A673 (cell line): ENCODE measurements around the gene LTA. TPM values are rescaled to one million over a fixed set of nuclear protein-coding genes. Genes with fewer than 3 reads are reported as not detected.
A peak's percentile ranks its signal among the peaks of the same experiment; 100 is the strongest.

Experiments
- BruUV-seq: library from RNA; stranded (reverse); fragments of 400-500 nt; replicated peaks from 2 replicates; lab custom pipeline; 2021; lab: Mats Ljungman, UMichigan
- CTCF ChIA-PET: fragments of 300-600 bp; sonication (Branson Sonifier 250); formaldehyde crosslinking; loops from one replicate; lab custom pipeline; 2022; ENCODE audit warnings: antibody characterized with exemption; lab: Charles Lee
- POLR2A ChIA-PET: fragments of 300-600 bp; sonication (Branson Sonifier 250); formaldehyde crosslinking; loops from one replicate; lab custom pipeline; 2022; ENCODE audit warnings: antibody characterized with exemption; ENCODE audit not compliant: low non-redundant PET; lab: Charles Lee
- DNase-seq: peaks from one replicate; pipeline ENCODE4 v3.0.0-alpha.2; 2015; ENCODE audit warnings: low spot score
- H3K27ac ChIP-seq: fragments of 200-600 bp; sonication (generic); 2 replicates; pipeline ENCODE4 v1.5.1; 2016; ENCODE audit warnings: mixed run types, low read depth, mild to moderate bottlenecking, mixed read lengths, antibody characterized with exemption, low read length; ENCODE audit not compliant: poor library complexity, severe bottlenecking
- H3K27me3 ChIP-seq: fragments of 200-600 bp; sonication (generic); replicated peaks from 2 replicates; pipeline ENCODE4 v1.6.1; 2017; ENCODE audit warnings: mixed run types, low read depth, mild to moderate bottlenecking, mixed read lengths, antibody characterized with exemption, low read length; ENCODE audit not compliant: insufficient read depth, poor library complexity
- H3K36me3 ChIP-seq: fragments of 200-600 bp; sonication (generic); 2 replicates; pipeline ENCODE4 v1.6.1; 2016; ENCODE audit warnings: mixed run types, mild to moderate bottlenecking, mixed read lengths, antibody characterized with exemption, low read length; ENCODE audit not compliant: insufficient read depth, poor library complexity, severe bottlenecking
- H3K4me1 ChIP-seq: fragments of 200-600 bp; sonication (generic); 2 replicates; pipeline ENCODE4 v1.6.1; 2017; ENCODE audit warnings: mixed run types, mild to moderate bottlenecking, mixed read lengths, antibody characterized with exemption, low read length; ENCODE audit not compliant: insufficient read depth, poor library complexity, severe bottlenecking
- H3K4me3 ChIP-seq: fragments of 200-600 bp; sonication (generic); 2 replicates; pipeline ENCODE4 v1.5.1; 2016; ENCODE audit warnings: low read depth, mixed run types, mild to moderate bottlenecking, mixed read lengths, low read length; ENCODE audit not compliant: poor library complexity, severe bottlenecking
- H3K9me3 ChIP-seq: fragments of 200-600 bp; sonication (generic); 2 replicates; pipeline ENCODE4 v1.6.1; 2016; ENCODE audit warnings: mixed run types, low read depth, mild to moderate bottlenecking, mixed read lengths, antibody characterized with exemption, low read length; ENCODE audit not compliant: poor library complexity, severe bottlenecking
- EZH2 ChIP-seq: fragments of 200-600 bp; sonication (generic); IDR thresholded peaks from 2 replicates; pipeline ENCODE4 v1.6.1; 2017; ENCODE audit warnings: borderline replicate concordance, low read depth, mild to moderate bottlenecking, mixed read lengths, antibody characterized with exemption, low read length; ENCODE audit not compliant: poor library complexity, severe bottlenecking
- intact Hi-C: fragments of 100-400 bp; cut with micrococcal nuclease; formaldehyde crosslinking; loops from one replicate; pipeline ENCODE4 v1.10.0; 2022; ENCODE audit not compliant: unreplicated experiment
- total RNA-seq: library from RNA; stranded (reverse); gene quantifications from 2 replicates; pipeline ENCODE4 v1.2.3, GENCODE V29; 2021
- TF ChIP-seq, protein P1 (sequence below): fragments of 300-800, 200-600 bp; sonication (generic); conservative IDR thresholded peaks from 2 replicates; pipeline ENCODE4 v1.5.1; 2017; ENCODE audit warnings: low read depth, mild to moderate bottlenecking, antibody characterized with exemption, low read length, moderate library complexity, mixed read lengths

Gene LTA
- total RNA-seq, 1 experiment from 2014 or later: not detected

DNA sequence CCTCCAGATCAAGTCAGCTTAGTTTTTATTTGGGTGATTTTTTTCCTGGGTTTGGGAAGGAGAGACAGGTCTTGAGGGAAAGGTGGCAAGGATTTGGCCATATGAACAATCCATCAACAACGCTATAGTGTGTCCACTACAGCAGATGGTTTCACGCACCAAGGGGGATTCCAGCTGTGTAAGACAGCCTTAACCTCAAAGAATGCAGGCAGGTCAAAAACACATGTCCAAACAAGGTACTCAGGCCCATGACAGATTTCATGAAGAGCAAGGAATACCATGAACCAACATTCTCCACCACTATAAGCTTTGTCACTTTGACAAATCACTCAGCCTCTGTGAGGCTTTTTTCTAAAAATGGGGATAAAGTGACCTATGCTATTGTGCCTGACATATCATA is 44.9 kb downstream of the LTA start:
- H3K4me1 ChIP-seq: peaks cover 12% of the 10 kb centered on the region
- H3K36me3 ChIP-seq: peaks cover 5% of the 10 kb centered on the region
- no peak overlapping the region for H3K27ac ChIP-seq
- no peak for DNase-seq
- TF ChIP-seq, protein P1, sequence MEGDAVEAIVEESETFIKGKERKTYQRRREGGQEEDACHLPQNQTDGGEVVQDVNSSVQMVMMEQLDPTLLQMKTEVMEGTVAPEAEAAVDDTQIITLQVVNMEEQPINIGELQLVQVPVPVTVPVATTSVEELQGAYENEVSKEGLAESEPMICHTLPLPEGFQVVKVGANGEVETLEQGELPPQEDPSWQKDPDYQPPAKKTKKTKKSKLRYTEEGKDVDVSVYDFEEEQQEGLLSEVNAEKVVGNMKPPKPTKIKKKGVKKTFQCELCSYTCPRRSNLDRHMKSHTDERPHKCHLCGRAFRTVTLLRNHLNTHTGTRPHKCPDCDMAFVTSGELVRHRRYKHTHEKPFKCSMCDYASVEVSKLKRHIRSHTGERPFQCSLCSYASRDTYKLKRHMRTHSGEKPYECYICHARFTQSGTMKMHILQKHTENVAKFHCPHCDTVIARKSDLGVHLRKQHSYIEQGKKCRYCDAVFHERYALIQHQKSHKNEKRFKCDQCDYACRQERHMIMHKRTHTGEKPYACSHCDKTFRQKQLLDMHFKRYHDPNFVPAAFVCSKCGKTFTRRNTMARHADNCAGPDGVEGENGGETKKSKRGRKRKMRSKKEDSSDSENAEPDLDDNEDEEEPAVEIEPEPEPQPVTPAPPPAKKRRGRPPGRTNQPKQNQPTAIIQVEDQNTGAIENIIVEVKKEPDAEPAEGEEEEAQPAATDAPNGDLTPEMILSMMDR: no peak
- TF ChIP-seq EZH2: no peak
- H3K9me3 ChIP-seq: no peaks in the 10 kb centered on the region
- H3K4me3 ChIP-seq: no peak overlapping the region
- intact Hi-C loops: no loop called here
- H3K27me3 ChIP-seq: no peaks in the 10 kb centered on the region
- POLR2A ChIA-PET: no interaction called here
- BruUV-seq: no TSS peak
- CTCF ChIA-PET: no interaction called here

DNA sequence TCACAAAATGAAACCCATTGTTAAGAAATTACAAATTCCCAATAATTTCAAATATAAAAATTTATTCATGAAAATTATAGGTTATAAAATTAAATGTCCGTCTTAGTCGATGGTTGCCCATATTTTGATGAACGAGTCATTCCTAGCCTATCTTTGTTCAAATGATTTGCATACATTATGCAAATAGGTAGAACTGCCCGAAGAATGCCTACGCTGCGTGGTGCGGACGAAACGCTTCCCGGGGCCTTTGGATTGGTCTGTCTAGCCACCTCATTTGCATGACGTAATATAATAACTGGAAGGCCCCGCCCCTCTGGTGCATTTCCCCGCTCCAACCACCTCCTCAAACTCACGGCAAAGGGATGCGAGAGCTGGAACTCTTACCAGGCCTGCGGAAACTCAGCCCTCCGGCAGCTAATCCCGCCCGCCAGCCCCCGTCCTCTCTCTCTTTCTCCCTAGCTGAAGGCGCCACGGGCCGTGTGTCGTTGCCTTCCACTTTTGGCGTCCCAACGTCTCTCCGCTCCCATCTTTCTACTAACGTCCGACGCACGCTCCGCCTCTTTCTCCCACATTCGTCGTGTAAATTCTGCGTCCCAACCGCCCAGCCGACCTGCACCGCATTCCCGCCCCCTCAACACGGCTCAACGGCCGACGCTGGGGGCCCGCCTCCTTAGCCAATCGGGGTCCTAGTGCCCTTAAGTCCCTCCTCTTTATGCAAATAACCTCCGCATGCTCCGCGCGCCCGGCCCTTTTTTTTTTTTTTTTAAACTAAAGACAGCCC is 47.9 kb downstream of the LTA start:
- intact Hi-C loops: loop anchor here (5.0 kb wide), 1 partner anchor 42 kb away; the partner anchor contains the start of genes C6orf47 and GPANK1
- Histone ChIP-seq H3K27me3 (no peaks in the 10 kb centered on the region), H3K27ac (peak overlapping the region; percentile 99), H3K9me3 (no peaks in the 10 kb centered on the region), H3K4me1 (peaks cover 18% of the 10 kb centered on the region), H3K36me3 (peaks cover 35% of the 10 kb centered on the region), H3K4me3 (peak overlapping the region; percentile 76)
- TSS peak; percentile 96 for BruUV-seq
- CTCF ChIA-PET: interaction anchor here (0.7 kb wide), 1 partner anchor 43 kb away, joined by 7 read pairs; no protein-coding TSS in a partner anchor
- TF ChIP-seq EZH2: no peak
- TF ChIP-seq, protein P1: no peak
- DNase-seq: peak; percentile 100
- POLR2A ChIA-PET: interaction anchor here (0.6 kb wide), 2 partner anchors 85 to 1575 kb away, joined by 3 read pairs; no protein-coding TSS in a partner anchor

DNA sequence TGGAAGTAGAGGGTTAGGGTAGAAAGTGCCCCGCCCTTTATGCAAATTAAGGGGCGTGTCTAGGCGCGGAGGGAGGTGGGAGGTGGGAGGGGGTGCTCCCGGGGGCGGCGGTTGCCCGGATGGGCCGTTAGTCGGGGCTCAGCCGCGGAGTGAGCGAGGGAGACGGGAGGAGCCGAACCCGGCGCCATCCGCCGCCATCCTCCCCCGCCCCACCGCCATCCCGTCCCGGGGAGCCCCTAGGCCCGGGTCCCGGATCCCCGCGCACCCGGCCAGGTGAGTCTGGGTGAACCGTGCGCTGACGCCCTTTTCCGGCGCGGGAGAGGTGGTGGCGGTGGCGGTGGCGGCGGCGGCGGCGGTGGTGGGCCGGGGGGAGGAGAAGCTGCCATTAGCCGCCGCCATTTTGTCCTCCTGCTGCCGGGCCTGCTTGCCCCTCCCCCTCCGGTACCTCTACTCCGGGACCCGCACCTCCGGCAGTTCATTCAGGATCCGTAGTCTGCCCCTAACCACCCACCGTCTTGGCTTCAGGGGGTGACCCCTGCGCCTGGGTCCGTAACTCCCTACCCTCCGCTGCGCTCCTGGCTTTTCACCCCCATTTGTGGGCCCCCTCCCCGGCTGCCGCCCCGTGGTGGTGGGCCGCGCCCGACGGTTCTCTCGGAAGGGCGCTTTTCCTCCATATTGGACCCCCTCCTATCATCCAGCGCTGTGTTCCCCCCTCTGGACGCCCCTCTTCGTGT is 48.7 kb downstream of the LTA start, which contains the start of gene PRRC2A:
PRRC2A (plus strand) TSS at position 130 of the 734 bp plus-strand sequence. CDS start 2,075 bp downstream, outside the sequence.
- BruUV-seq: no TSS peak
- no peaks in the 10 kb centered on the region for H3K27me3 ChIP-seq
- TF ChIP-seq EZH2: no peak
- TF ChIP-seq, protein P1: no peak
- POLR2A ChIA-PET: interaction anchor here (0.6 kb wide), 1 partner anchor 86 kb away, joined by 3 read pairs; no protein-coding TSS in a partner anchor
- peaks cover 43% of the 10 kb centered on the region for H3K36me3 ChIP-seq
- intact Hi-C loops: loop anchor here (5.0 kb wide), 1 partner anchor 42 kb away; the partner anchor contains the start of genes C6orf47 and GPANK1
- peak within 1 kb of the TSS; percentile 99 for H3K27ac ChIP-seq
- no peaks in the 10 kb centered on the region for H3K9me3 ChIP-seq
- CTCF ChIA-PET: interaction anchor here (0.7 kb wide), 1 partner anchor 42 kb away, joined by 7 read pairs; no protein-coding TSS in a partner anchor
- peaks cover 12% of the 10 kb centered on the region for H3K4me1 ChIP-seq
- H3K4me3 ChIP-seq: peak within 1 kb of the TSS; percentile 76
- DNase-seq: peak; percentile 87
